ENCODE results near the gene SGIP1.

DNA sequence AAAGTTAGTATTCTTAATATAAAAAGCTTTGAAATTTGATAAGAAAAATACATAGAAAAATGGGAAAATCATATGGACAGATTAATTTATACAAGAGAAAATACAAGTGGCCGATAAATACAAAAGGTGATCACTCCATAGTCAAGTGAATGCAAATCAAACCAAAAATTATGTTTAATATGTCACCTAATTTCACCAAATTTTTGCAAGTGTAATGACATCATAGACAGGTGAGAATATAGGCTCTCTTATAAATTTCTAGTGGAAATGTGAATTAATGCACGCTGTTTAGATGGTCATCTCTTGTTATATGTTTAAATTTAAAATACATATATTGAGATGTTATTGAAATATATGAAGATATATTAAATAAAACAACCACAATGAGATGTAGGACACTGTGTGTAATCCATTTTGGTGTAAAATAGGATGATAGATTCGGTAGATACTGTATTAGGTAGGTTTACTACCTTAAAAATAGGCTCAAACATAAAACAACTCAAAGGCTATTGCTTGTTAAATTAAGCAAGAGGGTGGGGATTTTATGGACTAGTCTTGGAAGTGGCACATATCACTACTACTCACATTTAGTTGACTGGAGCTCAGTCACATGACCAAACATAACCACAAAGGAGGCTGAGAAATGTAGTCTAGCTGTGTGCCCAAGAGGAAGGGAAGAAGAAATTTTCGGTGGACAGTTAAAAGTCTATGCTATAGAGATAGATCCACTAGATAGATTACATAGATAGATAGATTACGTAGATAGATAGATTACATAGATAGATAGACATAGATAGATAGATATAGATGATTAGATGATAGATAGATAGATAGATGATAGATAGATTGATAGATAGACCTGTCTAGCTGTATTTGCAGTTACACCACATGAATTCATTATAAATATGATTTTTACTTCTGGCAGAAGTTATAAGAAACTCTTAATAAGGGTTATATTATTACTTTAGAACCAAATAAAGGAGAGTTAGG, 258.0 kb downstream of the SGIP1 start:
- TF ChIP-seq, protein P1, sequence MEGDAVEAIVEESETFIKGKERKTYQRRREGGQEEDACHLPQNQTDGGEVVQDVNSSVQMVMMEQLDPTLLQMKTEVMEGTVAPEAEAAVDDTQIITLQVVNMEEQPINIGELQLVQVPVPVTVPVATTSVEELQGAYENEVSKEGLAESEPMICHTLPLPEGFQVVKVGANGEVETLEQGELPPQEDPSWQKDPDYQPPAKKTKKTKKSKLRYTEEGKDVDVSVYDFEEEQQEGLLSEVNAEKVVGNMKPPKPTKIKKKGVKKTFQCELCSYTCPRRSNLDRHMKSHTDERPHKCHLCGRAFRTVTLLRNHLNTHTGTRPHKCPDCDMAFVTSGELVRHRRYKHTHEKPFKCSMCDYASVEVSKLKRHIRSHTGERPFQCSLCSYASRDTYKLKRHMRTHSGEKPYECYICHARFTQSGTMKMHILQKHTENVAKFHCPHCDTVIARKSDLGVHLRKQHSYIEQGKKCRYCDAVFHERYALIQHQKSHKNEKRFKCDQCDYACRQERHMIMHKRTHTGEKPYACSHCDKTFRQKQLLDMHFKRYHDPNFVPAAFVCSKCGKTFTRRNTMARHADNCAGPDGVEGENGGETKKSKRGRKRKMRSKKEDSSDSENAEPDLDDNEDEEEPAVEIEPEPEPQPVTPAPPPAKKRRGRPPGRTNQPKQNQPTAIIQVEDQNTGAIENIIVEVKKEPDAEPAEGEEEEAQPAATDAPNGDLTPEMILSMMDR (IDR thresholded peaks at IDR 0.05; ENCODE audit: low read depth, low read length, poor library complexity, severe bottlenecking), result no peak
- TF ChIP-seq EZH2phosphoT487 (IDR thresholded peaks at IDR 0.05; ENCODE audit: borderline replicate concordance, low read length), result no peak

Measured in DOHH2 (cell line).